Mesenchymal stem cell (in vitro differentiated cells and primary cell): ENCODE results near the gene OR4K13. TPM values are rescaled to one million over a fixed set of nuclear protein-coding genes. Genes with fewer than 3 reads are reported as not detected.

Experiments used
- DNase-seq: peaks from one replicate; pipeline ENCODE4 v3.0.0-alpha.2; 2013
- H2AFZ ChIP-seq: one replicate; pipeline ENCODE4 v1.6.1; 2013; ENCODE audit warnings: low read depth, mild to moderate bottlenecking, control low read depth, inconsistent platforms, low read length, moderate library complexity
- H2AK5ac ChIP-seq: 2 replicates; pipeline ENCODE4 v1.6.1; 2013; ENCODE audit warnings: low read length, moderate library complexity, mild to moderate bottlenecking, inconsistent platforms; ENCODE audit not compliant: severe bottlenecking
- H2BK120ac ChIP-seq: one replicate; pipeline ENCODE4 v1.6.1; 2013; ENCODE audit warnings: low read depth, mild to moderate bottlenecking, inconsistent platforms, low read length, moderate library complexity
- H2BK12ac ChIP-seq, 2 experiments: one replicate each; pipeline ENCODE4 v1.6.1; 2013; ENCODE audit warnings: inconsistent platforms in 2 of 2, low read length in 2 of 2, mild to moderate bottlenecking in 2 of 2, moderate library complexity in 2 of 2, control low read depth in 1 of 2
- H2BK15ac ChIP-seq: one replicate; pipeline ENCODE4 v1.6.1; 2013; ENCODE audit warnings: mild to moderate bottlenecking, low read depth, inconsistent platforms; ENCODE audit not compliant: poor library complexity, severe bottlenecking
- H2BK5ac ChIP-seq: 2 replicates; pipeline ENCODE4 v1.6.1; 2013; ENCODE audit warnings: low read depth, mild to moderate bottlenecking, low read length, control low read depth, inconsistent platforms; ENCODE audit not compliant: poor library complexity, severe bottlenecking
- H3K14ac ChIP-seq, 2 experiments: one replicate each; pipeline ENCODE4 v1.6.1; 2013; ENCODE audit warnings: inconsistent platforms in 2 of 2, low read length in 2 of 2, control low read depth in 1 of 2, mild to moderate bottlenecking in 1 of 2, moderate library complexity in 1 of 2
- H3K18ac ChIP-seq, 2 experiments: one replicate each; pipeline ENCODE4 v1.6.1; 2013; ENCODE audit warnings: inconsistent platforms in 2 of 2, low read length in 2 of 2, control low read depth in 1 of 2, low read depth in 1 of 2, mild to moderate bottlenecking in 1 of 2
- H3K23ac ChIP-seq, 2 experiments: one replicate each; pipeline ENCODE4 v1.6.1; 2013; ENCODE audit warnings: inconsistent platforms in 2 of 2, low read length in 2 of 2, mild to moderate bottlenecking in 2 of 2, moderate library complexity in 2 of 2, control low read depth in 1 of 2
- H3K27ac ChIP-seq: 2 replicates; pipeline ENCODE4 v1.5.1; 2013; ENCODE audit warnings: mild to moderate bottlenecking, moderate library complexity, low read length, control low read depth, inconsistent platforms; ENCODE audit not compliant: poor library complexity, severe bottlenecking
- H3K27me3 ChIP-seq, 2 experiments: 2 replicates each; pipeline versions ENCODE4 v1.6.1 to v1.7.0; 2013; ENCODE audit warnings: low read length in 2 of 2, mild to moderate bottlenecking in 2 of 2, moderate library complexity in 2 of 2, control low read depth in 1 of 2, inconsistent platforms in 1 of 2; ENCODE audit not compliant: control insufficient read depth in 1 of 2, insufficient read depth in 1 of 2
- H3K36me3 ChIP-seq, 2 experiments: 2 replicates each; pipeline versions ENCODE4 v1.6.1 to v1.7.0; 2013; ENCODE audit warnings: low read length in 2 of 2, control low read depth in 1 of 2, inconsistent platforms in 1 of 2, low read depth in 1 of 2, mild to moderate bottlenecking in 1 of 2; ENCODE audit not compliant: insufficient read depth in 2 of 2, control insufficient read depth in 1 of 2
- H3K4ac ChIP-seq, 2 experiments: one replicate each; pipeline ENCODE4 v1.6.1; 2013; ENCODE audit warnings: inconsistent platforms in 2 of 2, low read length in 2 of 2, mild to moderate bottlenecking in 2 of 2, moderate library complexity in 2 of 2, control low read depth in 1 of 2, low read depth in 1 of 2
- H3K4me1 ChIP-seq: 2 replicates; pipeline ENCODE4 v1.6.1; 2013; ENCODE audit warnings: low read depth, low read length, control low read depth; ENCODE audit not compliant: control insufficient read depth, insufficient read depth
- H3K4me2 ChIP-seq: 2 replicates; pipeline ENCODE4 v1.6.1; 2013; ENCODE audit warnings: low read length, mild to moderate bottlenecking, inconsistent platforms; ENCODE audit not compliant: poor library complexity, severe bottlenecking
- H3K4me3 ChIP-seq, 2 experiments: 2 replicates each; pipeline versions ENCODE4 v1.5.1 to v1.7.0; 2013; ENCODE audit warnings: low read length in 2 of 2, mild to moderate bottlenecking in 2 of 2, control low read depth in 1 of 2, low read depth in 1 of 2; ENCODE audit not compliant: insufficient read depth in 1 of 2
- H3K79me1 ChIP-seq: replicated peaks from 2 replicates; pipeline ENCODE4 v1.6.1; 2013; ENCODE audit warnings: mild to moderate bottlenecking, control low read depth, low read length, inconsistent platforms; ENCODE audit not compliant: poor library complexity, severe bottlenecking
- H3K9ac ChIP-seq: 2 replicates; pipeline ENCODE4 v1.7.0; 2013; ENCODE audit warnings: mild to moderate bottlenecking, low read length, moderate library complexity
- H3K9me3 ChIP-seq: 2 replicates; pipeline ENCODE4 v1.7.0; 2013; ENCODE audit warnings: mild to moderate bottlenecking, low read length; ENCODE audit not compliant: control insufficient read depth
- H4K8ac ChIP-seq: one replicate; pipeline ENCODE4 v1.6.1; 2013; ENCODE audit warnings: inconsistent platforms, mild to moderate bottlenecking, low read length, moderate library complexity
- H4K91ac ChIP-seq: one replicate; pipeline ENCODE4 v1.6.1; 2013; ENCODE audit warnings: mild to moderate bottlenecking, low read length, inconsistent platforms
- WGBS: methylation state at CpG from one replicate; pipeline ENCODE4 v1.1.7; 2013; ENCODE audit warnings: mixed read lengths; 5-methylcytosine and 5-hydroxymethylcytosine counted together
- polyA plus RNA-seq, 2 experiments: library from polyadenylated mRNA; stranded (reverse); fragments of 200-250 nt; gene quantifications; one replicate each; pipeline ENCODE4 v1.2.3, GENCODE V29; 2013

OR4K13 gene
- polyA plus RNA-seq (2013, experiment 1 of 2), result not detected
- polyA plus RNA-seq (2013, experiment 2 of 2), result not detected

GRCh38 chr14:20035938-20036337, at the start of gene OR4K13:
TSS of gene OR4K13 (minus strand) at chr14:20036038. CDS start at chr14:20034758, 1,280 bp downstream.
- H3K9ac ChIP-seq, result no peak within 1 kb of the TSS
- H3K36me3 ChIP-seq, result no peaks in the 10 kb centered on the region
- H3K4me3 ChIP-seq, result no peak within 1 kb of the TSS
- H4K91ac ChIP-seq, result no peak within 1 kb of the TSS
- H3K9me3 ChIP-seq, result peaks cover 11% of the 10 kb centered on the region
- no peaks in the 10 kb centered on the region for H3K79me1 ChIP-seq
- H3K27ac ChIP-seq, result no peak within 1 kb of the TSS
- no peaks in the 10 kb centered on the region for H3K27me3 ChIP-seq
- no peak within 1 kb of the TSS for H3K4me2 ChIP-seq
- H3K14ac ChIP-seq, result no peak within 1 kb of the TSS
- H3K4me1 ChIP-seq, result no peaks in the 10 kb centered on the region
- H2AK5ac ChIP-seq, result no peak within 1 kb of the TSS
- WGBS, result no CpG with 5 or more reads among the region's 4 CpGs
- no peak for DNase-seq
- H2BK120ac ChIP-seq, result no peak within 1 kb of the TSS
- no peak within 1 kb of the TSS for H2BK12ac ChIP-seq
- no peak within 1 kb of the TSS for H2AFZ ChIP-seq
- no peak within 1 kb of the TSS for H3K23ac ChIP-seq
- no peak within 1 kb of the TSS for H2BK15ac ChIP-seq
- H3K4ac ChIP-seq, result no peak within 1 kb of the TSS
- H2BK5ac ChIP-seq, result no peak within 1 kb of the TSS
- H3K18ac ChIP-seq, result no peak within 1 kb of the TSS
- no peak within 1 kb of the TSS for H4K8ac ChIP-seq

DNA sequence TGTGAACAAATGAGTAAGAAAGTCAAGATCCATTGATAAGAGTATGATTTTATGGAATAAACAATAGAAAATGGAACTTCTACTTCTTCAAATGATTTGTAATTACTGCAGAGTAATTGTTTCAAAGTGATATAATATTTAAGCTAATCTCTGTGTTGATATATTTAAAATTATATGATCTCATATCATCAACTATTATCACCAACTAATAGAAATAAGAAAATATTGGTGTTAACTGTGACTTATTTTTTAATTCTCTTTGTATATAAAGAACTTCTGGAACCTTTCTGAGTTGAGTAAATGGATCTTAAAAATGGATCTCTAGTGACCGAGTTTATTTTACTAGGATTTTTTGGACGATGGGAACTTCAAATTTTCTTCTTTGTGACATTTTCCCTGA, 23.9 kb upstream of the OR4K13 start, which contains the start of gene OR4L1:
TSS of gene OR4L1 (plus strand) at position 301 of the 400 bp plus-strand sequence. CDS start at position 301, 0 bp downstream.
- H3K18ac ChIP-seq, result no peak within 1 kb of the TSS
- 75% methylated on average over 2 of the region's 2 CpGs for WGBS
- no peak within 1 kb of the TSS for H4K8ac ChIP-seq

DNA sequence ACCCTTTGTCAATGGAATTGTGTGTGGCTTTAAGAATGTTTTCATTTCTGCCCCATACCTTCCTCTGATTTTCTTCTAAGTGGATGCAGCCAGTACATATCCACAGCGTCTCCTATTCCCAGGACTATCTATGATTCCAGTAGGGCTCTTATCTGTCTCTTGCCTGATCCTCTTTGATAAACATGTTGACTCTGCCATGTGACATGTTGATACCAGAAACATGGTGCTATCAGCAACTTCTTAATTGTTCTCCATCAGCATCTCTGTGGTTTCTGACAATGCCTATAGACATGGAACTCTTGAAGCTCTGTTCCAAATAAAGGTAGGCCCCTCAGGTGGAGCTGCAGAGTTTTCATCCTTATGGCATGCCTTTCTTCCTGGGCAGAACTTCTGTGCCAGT, 12.4 kb upstream of the OR4K13 start:
- no peak overlapping the region for H4K91ac ChIP-seq
- H3K79me1 ChIP-seq, result no peaks in the 10 kb centered on the region
- no peak overlapping the region for H2BK5ac ChIP-seq
- no peaks in the 10 kb centered on the region for H3K36me3 ChIP-seq
- no peaks in the 10 kb centered on the region for H3K4me1 ChIP-seq
- no peak overlapping the region for H3K4ac ChIP-seq
- DNase-seq, result no peak
- H3K4me3 ChIP-seq, result no peak overlapping the region
- H2BK15ac ChIP-seq, result no peak overlapping the region
- H3K23ac ChIP-seq, result no peak overlapping the region
- no peak overlapping the region for H2BK12ac ChIP-seq
- H3K9me3 ChIP-seq, result peaks cover 8% of the 10 kb centered on the region
- H3K27me3 ChIP-seq, result no peaks in the 10 kb centered on the region
- no peak overlapping the region for H2AFZ ChIP-seq
- H3K14ac ChIP-seq, result no peak overlapping the region
- no peak overlapping the region for H3K18ac ChIP-seq
- H2AK5ac ChIP-seq, result no peak overlapping the region
- WGBS, result 27% methylated on average over 1 of the region's 1 CpG
- no peak overlapping the region for H3K4me2 ChIP-seq
- H3K27ac ChIP-seq, result no peak overlapping the region
- H2BK120ac ChIP-seq, result no peak overlapping the region
- no peak overlapping the region for H4K8ac ChIP-seq
- no peak overlapping the region for H3K9ac ChIP-seq

More for the DNA sequence above, 23.9 kb upstream of the OR4K13 start, which contains the start of gene OR4L1:
- H3K23ac ChIP-seq, result no peak within 1 kb of the TSS
- H3K79me1 ChIP-seq, result no peaks in the 10 kb centered on the region
- no peak within 1 kb of the TSS for H2AK5ac ChIP-seq
- H2BK12ac ChIP-seq, result no peak within 1 kb of the TSS
- no peak within 1 kb of the TSS for H3K14ac ChIP-seq
- no peak within 1 kb of the TSS for H3K27ac ChIP-seq
- no peak within 1 kb of the TSS for H2BK15ac ChIP-seq
- no peak for DNase-seq
- no peaks in the 10 kb centered on the region for H3K4me1 ChIP-seq
- H3K27me3 ChIP-seq, result no peaks in the 10 kb centered on the region
- no peaks in the 10 kb centered on the region for H3K36me3 ChIP-seq
- H2AFZ ChIP-seq, result no peak within 1 kb of the TSS
- no peak within 1 kb of the TSS for H2BK5ac ChIP-seq
- no peak within 1 kb of the TSS for H2BK120ac ChIP-seq
- H3K4ac ChIP-seq, result no peak within 1 kb of the TSS
- H3K4me2 ChIP-seq, result no peak within 1 kb of the TSS
- H3K4me3 ChIP-seq, result no peak within 1 kb of the TSS
- H4K91ac ChIP-seq, result no peak within 1 kb of the TSS
- H3K9me3 ChIP-seq, result peaks cover 11% of the 10 kb centered on the region
- no peak within 1 kb of the TSS for H3K9ac ChIP-seq

DNA sequence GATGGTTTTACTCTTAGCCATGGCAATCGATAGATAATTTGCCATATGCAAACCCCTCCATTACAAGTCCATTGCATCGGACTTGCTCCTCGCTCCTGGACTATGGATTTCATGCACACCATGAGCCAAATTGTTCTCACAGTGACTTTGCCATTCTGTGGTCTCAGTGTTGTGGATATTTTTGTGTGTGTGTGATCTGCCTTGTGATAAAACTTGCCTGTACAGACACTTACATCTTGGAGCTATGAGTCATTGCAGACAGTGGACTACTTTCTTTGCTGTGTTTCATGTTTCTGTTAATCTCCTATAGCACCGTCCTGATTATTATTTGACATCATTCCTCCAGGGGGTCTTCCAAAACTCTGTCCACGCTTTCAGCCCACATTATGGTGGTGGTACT, 8.4 kb upstream of the OR4K13 start:
- WGBS, result 89% methylated on average over 4 of the region's 5 CpGs
- Histone ChIP-seq H2BK120ac (no peak overlapping the region), H3K79me1 (no peaks in the 10 kb centered on the region), H3K23ac (no peak overlapping the region), H3K4me1 (no peaks in the 10 kb centered on the region), H3K18ac (no peak overlapping the region), H3K36me3 (no peaks in the 10 kb centered on the region), H2BK12ac (no peak overlapping the region), H3K9ac (no peak overlapping the region), H3K27ac (no peak overlapping the region), H3K4ac (no peak overlapping the region), H3K4me2 (no peak overlapping the region), H3K27me3 (no peaks in the 10 kb centered on the region), H4K91ac (no peak overlapping the region), H4K8ac (no peak overlapping the region), H3K9me3 (peaks cover 8% of the 10 kb centered on the region), H2AFZ (no peak overlapping the region), H2BK15ac (no peak overlapping the region), H2BK5ac (no peak overlapping the region), H3K4me3 (no peak overlapping the region), H2AK5ac (no peak overlapping the region), H3K14ac (no peak overlapping the region)
- no peak for DNase-seq
